Measurements from ENCODE around the gene STAT1.
"Not testable (repeated sequence)": the region's sequence is repeated elsewhere in the genome, so short reads cannot be mapped to it uniquely, and the experiment has no call there.

Gene STAT1

DNA sequence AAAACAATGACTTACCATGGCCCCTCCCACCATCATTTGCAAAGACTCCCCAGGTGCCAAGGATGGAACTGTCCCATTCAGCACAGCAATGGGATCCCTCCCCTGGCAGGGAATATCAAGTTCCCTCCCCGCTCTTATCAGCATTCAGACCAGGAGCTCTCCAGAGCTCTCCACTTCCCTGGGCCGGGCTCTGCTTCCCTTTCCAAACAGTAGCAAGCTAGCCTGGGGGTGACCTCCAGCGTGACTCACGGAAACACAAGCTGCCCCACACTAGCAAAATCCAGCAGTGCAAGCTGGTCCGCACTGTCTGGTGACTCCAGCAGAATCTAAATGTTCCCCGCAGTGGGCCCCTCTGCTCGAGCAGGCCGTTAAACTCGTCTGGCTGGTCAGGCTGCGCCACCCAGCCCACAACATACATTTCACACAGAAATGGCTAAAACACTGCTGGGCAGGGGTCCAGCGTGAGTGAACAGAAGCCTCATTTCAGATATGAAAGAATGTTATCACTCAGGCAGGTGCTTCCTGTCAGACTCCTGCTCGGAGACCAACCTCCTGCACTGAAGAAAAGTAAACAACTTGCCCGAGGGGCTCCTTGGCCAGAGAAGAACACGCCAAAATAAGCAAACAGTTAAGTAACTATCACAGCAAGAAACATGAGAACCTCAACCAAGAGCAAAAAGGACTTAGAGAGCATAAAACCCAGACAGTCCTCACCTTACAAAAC, 33.9 kb downstream of the STAT1 start:
- DNase-seq: peak; percentile 32

DNA sequence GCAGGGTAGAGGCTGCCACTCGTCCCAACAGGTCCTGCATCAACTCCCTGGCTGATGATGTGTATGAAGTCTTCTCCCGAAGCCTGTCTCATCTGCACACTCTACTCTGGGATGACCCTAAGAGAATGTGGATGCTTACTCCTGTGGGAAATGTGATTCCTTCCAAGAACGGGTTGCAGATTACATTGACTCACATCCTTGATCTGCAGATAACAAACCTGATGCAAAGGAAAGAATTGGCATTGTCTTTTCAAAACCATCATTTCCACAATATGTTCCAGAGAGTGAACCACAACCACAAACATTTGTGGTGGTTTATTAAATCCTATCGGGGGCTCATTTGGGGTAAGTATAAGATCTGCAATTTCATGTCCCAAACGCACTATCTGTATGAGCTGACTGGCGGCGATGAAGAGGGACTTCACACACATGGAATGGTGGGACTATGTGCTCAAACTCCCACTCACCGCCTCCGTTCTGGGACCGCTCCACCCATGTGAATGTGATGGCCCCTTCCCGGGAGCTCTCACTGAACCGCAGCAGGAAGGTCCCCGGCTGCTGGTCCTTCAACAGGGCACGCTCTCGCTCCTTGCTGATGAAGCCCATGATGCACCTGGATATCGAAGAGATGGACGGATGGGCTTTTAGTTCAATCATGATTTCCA, 35.5 kb downstream of the STAT1 start:
- DNase-seq: peak; percentile 75

DNA sequence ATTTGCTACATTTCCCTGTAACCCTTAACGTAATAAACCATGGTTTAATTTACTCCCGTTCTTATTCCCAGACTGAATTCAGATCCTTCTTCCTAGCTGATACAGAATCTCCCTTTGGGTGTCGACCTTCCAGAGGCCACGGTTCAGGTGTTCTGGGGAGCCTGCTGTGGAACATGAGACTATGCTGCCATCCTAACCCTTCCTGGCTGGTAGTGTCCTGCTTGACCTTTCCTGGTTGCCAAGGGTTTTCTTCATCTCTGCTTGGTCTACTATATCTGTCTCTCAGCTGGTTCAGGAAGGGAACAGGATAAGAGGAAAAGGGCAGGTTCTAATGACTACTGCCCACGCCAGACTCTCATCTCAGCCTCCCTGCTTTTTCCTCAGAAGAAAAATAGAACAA, 36.5 kb downstream of the STAT1 start:
- DNase-seq: no peak

- no peak for DNase-seq
Measured at GRCh38 chr2:190976521-190976920, 37.5 kb downstream of the STAT1 start.

GRCh38 chr2:190974629-190975361, 39.2 kb downstream of the STAT1 start:
- no peak for DNase-seq

DNA sequence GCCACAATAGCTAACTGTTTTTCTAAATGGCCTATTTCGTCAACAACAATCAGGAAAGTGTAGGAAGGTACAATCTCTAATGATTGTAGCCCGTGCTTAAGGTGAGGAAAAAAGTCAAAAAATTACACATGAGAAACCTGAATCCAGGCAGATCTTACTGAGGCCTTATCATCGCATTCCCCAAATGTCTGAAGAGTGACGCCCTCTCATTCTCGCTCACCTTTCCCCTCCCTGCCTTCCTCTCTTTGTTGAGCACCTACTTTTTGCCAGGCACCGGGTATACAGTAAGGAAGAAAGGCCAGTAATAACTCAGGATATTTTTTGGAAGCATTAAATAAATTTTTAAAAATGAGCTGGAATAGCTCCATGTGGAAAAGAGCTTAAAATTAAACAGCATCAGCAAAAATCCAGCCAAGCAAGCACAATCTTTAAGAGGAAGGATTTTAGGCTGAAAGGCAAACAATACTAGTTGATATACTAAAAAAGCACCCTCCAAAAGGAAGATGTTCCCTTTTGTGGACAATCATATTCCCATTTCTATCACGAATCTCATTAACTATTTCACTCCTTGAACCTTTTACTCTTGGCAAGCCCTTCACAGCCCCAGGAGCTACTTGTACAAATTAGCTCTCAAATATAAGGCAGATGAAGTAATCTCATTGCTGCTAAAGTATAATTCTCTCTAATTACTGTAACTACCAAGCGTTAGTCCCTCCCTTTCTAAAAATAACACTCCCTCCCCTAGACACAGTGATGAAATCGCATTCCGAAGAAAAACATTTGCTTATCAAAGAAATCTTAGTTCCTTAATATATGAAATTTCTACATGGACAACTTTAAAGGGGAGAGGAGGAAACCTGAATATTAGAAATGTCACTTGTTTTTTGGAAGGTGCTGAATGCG, 40.0 kb downstream of the STAT1 start:
- no peak for DNase-seq

- DNase-seq: no peak
Measured at GRCh38 chr2:190973262-190973661, 40.7 kb downstream of the STAT1 start.

DNA sequence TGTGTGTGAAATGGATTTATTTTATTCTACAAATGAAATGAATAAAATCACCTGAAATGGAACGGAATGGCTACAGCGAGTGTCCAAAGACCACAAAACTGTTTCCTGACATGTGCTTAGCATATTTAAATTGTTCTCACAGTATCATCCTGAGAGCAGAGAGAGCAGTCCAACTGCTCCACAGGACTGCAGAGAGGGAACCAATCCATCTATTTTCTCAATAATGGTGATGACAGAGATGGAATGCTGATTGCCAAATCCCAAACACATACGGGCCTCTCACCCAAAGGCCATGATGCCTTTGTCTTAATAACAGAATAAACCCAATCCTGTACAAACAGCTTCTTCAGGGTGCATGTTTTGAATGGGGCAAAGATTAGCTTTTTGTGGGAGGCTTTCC, 41.1 kb downstream of the STAT1 start:
- no peak for DNase-seq

GRCh38 chr2:190972213-190972612, 41.8 kb downstream of the STAT1 start:
- DNase-seq: no peak

DNA sequence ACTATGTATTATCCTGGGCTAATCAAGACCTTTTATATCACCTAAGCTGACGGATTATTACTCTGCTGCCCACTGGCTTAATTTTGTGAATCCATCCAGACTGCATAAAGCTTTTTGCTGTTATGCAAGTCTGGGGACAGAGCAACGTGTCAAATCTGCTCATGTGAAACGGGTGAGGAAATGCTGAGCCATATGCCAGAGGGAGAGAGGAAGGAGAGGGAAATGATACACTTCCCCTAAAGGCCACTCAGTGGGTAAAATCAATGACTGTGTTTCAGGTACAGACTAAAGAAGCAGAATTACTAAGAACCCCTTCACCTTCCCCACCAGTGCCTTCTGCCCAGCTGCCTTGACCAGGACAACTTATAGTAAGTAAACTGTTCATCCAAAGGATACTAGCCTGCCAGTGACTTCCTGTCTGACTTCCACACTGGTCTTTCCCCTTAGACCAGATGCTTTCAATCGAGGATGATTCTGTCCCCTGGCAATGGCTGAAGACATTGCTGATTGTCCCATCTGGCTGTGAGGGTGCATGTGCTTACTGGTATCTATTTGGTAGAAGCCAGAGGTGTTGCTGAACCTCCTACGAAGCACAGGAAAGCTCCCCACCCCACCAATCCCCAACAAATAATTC, 43.0 kb downstream of the STAT1 start:
- no peak for DNase-seq

DNA sequence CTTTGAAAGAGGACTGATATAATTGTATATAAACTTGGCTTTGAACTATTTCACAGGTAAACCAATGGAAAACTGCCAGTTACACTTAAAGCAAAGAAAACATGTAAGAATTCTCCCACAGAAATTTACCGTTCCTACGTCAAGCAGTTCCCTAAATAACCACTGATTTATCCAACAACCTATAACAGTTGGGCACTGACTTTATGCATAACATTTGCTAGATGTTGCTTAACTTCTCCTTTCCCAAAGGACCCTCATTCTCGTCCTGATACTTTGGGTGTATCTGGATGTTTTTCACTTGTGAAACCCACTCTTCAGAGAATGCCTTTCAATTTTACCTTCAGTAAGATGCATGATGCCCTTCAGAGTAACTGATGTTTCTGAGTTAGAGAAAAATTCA, 43.8 kb downstream of the STAT1 start:
- DNase-seq: no peak

DNA sequence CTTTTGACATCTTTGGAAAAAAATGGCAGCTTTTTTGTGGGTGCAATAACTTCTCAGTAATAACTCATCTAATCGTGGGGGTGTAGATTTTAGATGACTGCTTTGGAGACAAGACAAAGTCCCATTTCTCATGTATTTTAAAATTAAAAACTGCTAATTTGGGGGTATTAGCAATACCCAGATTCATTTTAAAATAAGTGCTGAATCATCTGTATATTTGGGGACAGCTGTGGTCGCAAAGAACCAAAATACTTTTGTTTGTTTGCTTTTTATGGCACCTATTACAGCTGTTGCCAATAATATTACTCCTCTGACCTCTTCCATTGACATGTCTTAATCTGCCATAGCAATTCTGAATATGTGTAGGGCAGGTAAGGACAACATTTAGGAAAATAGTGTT, 45.4 kb downstream of the STAT1 start:
- no peak for DNase-seq

DNA sequence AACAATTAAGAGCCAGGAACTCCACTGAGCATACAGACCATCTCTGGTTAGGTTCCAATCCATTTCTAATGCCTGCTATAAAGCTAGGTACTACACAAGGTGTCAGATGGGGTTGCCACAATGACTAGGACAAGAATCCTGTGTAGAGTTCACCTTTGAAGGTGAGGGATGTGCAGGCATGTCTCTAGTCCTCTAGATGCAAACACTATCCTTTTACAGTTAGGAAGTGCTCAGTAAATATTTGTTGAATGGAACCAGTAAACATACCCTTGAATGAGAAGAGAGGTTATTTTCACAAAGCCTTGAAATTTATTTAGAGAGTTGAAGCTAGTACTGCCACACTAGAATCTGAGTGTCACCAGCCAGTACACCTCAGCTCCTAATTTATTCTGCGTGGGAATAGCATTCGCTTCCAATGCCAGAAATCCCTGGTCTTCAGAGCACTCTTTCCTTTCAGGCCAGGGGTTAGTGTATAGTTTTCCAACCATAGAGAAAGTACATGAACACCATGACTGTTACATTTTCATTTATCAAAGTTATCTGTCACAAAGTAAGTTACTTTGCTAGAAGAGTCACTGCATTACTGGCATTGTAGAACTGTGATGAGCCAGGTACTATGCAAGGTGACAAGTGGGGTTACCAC, 48.3 kb downstream of the STAT1 start:
- DNase-seq: no peak

GRCh38 chr2:190964170-190964795, 49.7 kb downstream of the STAT1 start:
- DNase-seq: no peak

DNA sequence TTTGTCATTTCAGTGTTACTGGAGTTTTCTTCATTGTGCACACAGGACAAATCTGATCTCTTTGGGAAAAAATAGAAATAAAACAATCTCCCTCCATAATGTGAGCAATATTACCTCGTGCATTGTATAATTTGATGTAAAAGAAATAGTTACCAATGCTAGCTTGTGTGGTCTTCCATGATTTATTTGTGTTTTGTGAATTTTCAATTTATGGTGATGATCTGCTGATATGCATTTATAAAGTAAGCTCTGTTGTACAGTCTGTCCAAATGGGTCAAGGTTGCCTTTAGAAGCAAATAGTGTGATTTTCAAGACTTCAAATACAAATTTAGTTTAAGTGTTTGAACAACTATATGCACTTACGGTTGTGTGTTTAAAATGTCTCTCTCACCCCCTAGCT, 50.9 kb downstream of the STAT1 start:
- DNase-seq: no peak

GRCh38 chr2:190961918-190962487, 52.0 kb downstream of the STAT1 start:
- peak; percentile 32 for DNase-seq

- not testable (repeated sequence) for DNase-seq
Measured at GRCh38 chr2:190961117-190961516, 52.9 kb downstream of the STAT1 start.

- DNase-seq: peak; percentile 41
Measured at GRCh38 chr2:190959911-190960788, 53.8 kb downstream of the STAT1 start.

DNA sequence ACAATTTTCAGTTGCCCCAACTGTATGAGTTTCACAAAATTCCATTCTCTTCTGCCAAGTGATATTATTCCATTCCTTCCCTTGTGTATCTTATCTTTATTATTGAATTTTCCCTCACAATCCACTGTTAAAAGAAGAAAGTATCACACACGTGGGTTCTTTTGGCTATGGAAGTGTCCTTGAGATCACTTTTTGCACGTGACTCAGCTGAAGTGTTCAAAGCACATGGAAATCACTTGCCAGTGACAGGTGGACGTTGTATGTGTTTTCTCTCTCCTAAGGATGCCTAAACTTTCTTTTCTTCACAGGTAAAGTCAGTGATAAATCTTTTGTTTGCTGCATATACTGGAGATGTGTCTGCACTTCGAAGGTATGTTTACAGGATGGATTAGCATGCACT, 60.7 kb downstream of the STAT1 start:
- no peak for DNase-seq

GRCh38 chr2:190950566-190950991, 63.4 kb downstream of the STAT1 start:
- DNase-seq: no peak

All from EL (cell line).